22Rv1 (cell line): ENCODE results near the gene TRIM22.
"Not testable (repeated sequence)": the region's sequence is repeated elsewhere in the genome, so short reads cannot be mapped to it uniquely, and the experiment has no call there.

Source experiments
- ZFX ChIP-seq: fragments of 450-650 bp; IDR thresholded peaks from 2 replicates; pipeline ENCODE4 v1.6.1; 2017; ENCODE audit warnings: antibody characterized with exemption, borderline replicate concordance
- TF ChIP-seq, protein P1 (sequence below): fragments of 450-650 bp; IDR thresholded peaks from 2 replicates; pipeline ENCODE4 v1.5.1; 2017; ENCODE audit warnings: mild to moderate bottlenecking

DNA sequence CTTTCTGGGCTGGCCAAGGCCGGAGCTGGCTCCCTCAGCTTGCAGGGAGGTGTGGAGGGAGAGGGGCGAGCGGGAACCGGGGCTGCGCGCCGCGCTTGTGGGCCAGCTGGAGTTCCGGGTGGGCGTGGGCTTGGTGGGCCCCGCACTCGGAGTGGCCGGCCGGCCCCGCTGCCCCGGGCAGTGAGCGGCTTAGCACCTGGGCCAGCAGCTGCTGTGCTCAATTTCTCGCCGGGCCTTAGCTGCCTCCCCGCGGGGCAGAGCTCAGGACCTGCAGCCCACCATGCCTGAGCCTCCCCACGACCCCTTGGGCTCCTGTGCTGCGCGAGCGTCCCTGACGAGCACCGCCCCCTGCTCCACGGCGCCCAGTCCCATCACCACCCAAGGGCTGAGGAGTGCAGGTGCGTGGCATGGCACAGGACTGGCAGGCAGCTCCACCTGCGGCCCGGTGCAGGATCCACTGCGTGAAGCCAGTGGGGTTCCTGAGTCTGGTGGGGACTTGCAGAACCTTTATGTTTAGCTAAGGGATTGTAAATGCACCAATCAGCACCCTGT, 6.6 kb upstream of the TRIM22 start:
- TF ChIP-seq, protein P1, sequence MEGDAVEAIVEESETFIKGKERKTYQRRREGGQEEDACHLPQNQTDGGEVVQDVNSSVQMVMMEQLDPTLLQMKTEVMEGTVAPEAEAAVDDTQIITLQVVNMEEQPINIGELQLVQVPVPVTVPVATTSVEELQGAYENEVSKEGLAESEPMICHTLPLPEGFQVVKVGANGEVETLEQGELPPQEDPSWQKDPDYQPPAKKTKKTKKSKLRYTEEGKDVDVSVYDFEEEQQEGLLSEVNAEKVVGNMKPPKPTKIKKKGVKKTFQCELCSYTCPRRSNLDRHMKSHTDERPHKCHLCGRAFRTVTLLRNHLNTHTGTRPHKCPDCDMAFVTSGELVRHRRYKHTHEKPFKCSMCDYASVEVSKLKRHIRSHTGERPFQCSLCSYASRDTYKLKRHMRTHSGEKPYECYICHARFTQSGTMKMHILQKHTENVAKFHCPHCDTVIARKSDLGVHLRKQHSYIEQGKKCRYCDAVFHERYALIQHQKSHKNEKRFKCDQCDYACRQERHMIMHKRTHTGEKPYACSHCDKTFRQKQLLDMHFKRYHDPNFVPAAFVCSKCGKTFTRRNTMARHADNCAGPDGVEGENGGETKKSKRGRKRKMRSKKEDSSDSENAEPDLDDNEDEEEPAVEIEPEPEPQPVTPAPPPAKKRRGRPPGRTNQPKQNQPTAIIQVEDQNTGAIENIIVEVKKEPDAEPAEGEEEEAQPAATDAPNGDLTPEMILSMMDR: not testable (repeated sequence)
- TF ChIP-seq ZFX: not testable (repeated sequence)
